ENCODE data around the gene KLK7. TPM values are rescaled to one million over a fixed set of nuclear protein-coding genes. Genes with fewer than 3 reads are reported as not detected.
A peak's percentile ranks its signal among the peaks of the same experiment; 100 is the strongest.

Gene KLK7
- total RNA-seq: 0.51 TPM

GRCh38 chr19:50983625-50984292 is at the start of gene KLK7:
KLK7 (minus strand) TSS chr19:50983917; CDS start chr19:50982399, 1,518 bp downstream.
- no peak for DNase-seq

- no peak for DNase-seq
These were observed 48.1 kb upstream of the KLK7 start for GRCh38 chr19:51031880-51032225.

- no peak for DNase-seq
These were observed 47.6 kb upstream of the KLK7 start for GRCh38 chr19:51031220-51031879.

- no peak for DNase-seq
These were observed 46.9 kb upstream of the KLK7 start for GRCh38 chr19:51030631-51031030.

GRCh38 chr19:51029718-51030117 is 46.0 kb upstream of the KLK7 start:
- no peak for DNase-seq

- DNase-seq: no peak
These were observed 44.2 kb upstream of the KLK7 start for GRCh38 chr19:51027873-51028272.

- peak; percentile 33 for DNase-seq
These were observed 43.5 kb upstream of the KLK7 start for GRCh38 chr19:51027126-51027806.

GRCh38 chr19:51026554-51026831 is 42.8 kb upstream of the KLK7 start, which contains the start of gene KLK11:
KLK11 (minus strand) TSS chr19:51026616; CDS start chr19:51025631, 985 bp downstream.
- peak; percentile 22 for DNase-seq

- DNase-seq: peak; percentile 17
These were observed 42.3 kb upstream of the KLK7 start for GRCh38 chr19:51025809-51026553.

GRCh38 chr19:51025401-51025800 is 41.7 kb upstream of the KLK7 start:
- DNase-seq: no peak

- DNase-seq: no peak
These were observed 41.2 kb upstream of the KLK7 start for GRCh38 chr19:51024924-51025323.

- DNase-seq: no peak
These were observed 40.2 kb upstream of the KLK7 start for GRCh38 chr19:51023946-51024345.

GRCh38 chr19:51022526-51022925 is 38.8 kb upstream of the KLK7 start:
- no peak for DNase-seq

GRCh38 chr19:51020988-51021651 is 37.4 kb upstream of the KLK7 start:
- peak; percentile 63 for DNase-seq

- no peak for DNase-seq
These were observed 35.8 kb upstream of the KLK7 start, which contains the start of gene KLK10 for GRCh38 chr19:51019544-51019925. KLK10 (minus strand) TSS chr19:51019709; CDS start chr19:51019130, 579 bp downstream.

GRCh38 chr19:51018745-51019543 is 35.2 kb upstream of the KLK7 start:
- peak; percentile 16 for DNase-seq

- peak; percentile 62 for DNase-seq
These were observed 33.3 kb upstream of the KLK7 start for GRCh38 chr19:51016798-51017683.

GRCh38 chr19:51015691-51016267 is 32.1 kb upstream of the KLK7 start:
- DNase-seq: no peak

- DNase-seq: no peak
These were observed 30.5 kb upstream of the KLK7 start for GRCh38 chr19:51014242-51014641.

GRCh38 chr19:51012661-51013190 is 29.0 kb upstream of the KLK7 start:
- no peak for DNase-seq

All from tongue (tissue), 2 donors.